SKM-1 (cell line): Measurements from ENCODE around the gene NUBP2.

Experiments used
- DNase-seq: peaks from one replicate; lab custom pipeline; 2025; ENCODE audit not compliant: unreplicated experiment; lab: John Stamatoyannopoulos, UW

The NUBP2 gene

GRCh38 chr16:1771188-1771863 is 11.4 kb upstream of the NUBP2 start, which contains the start of gene NME3:
NME3 (minus strand) TSS chr16:1771543; CDS start chr16:1771534, 9 bp downstream.
- no peak for DNase-seq

DNA sequence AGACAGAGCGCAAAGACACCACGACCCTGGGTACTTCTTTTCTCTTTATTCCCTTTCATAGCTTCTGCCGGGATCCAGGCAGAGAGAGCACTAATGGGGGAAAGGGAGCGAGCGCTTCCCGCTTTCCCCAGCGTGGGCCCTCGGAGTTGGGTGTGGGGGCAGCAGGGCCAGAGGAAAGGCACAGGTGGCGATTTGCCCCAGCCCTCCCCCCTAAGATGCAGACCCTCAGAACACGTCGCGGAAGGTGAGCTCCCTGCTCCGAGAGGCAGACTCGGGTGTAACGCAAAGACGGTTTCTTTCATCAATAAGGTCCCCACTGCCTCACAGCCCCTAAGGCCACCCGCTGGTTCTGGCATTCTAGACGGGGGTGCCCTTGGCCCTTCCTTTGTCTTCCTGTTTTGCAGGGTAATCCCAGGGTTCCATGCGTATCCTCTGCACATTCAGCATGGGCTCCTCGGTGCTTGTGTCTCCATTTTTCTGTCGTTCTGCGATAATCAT is 10.8 kb upstream of the NUBP2 start:
- DNase-seq = no peak

GRCh38 chr16:1772362-1772907 is 10.3 kb upstream of the NUBP2 start, which contains the start of gene EME2:
EME2 (plus strand) TSS chr16:1772810; CDS start chr16:1773228, 418 bp downstream.
- no peak for DNase-seq

DNA sequence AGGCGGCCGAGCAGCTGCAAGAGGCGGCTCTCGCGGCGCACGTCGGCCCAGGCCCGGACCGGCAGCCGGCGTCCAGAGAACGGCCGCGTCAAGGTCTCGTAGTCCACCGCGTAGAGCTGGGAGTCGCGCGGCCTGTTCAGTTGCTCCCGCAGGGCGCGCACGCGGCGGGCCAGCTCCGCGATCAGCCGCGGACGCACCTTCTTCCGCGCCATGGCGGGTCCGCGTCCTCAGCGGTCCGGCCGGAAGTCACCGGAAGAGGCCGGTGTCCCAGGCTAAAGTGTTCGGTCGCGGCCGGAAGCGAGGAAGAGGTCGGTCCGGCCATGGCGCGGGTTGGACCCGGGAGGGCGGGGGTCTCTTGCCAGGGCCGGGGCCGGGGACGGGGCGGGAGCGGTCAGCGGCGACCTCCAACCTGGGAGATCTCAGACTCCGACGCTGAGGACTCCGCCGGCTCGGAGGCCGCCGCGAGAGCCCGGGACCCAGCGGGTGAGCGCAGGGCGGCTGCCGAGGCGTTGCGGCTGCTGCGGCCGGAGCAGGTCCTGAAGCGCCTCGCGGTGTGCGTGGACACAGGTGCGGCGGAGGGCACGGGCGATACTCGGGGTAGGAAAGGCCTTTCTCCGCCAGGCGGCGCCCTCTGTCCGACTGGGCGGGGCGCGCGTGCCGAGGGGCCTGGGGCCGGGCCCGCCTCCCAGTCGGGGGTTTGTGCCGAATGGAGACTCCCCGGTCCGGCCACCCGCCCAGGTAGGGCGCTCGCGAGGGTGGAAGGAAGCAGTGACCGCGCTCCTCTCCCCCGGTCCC is 9.7 kb upstream of the NUBP2 start, which contains the start of gene MRPS34:
Gene MRPS34 (minus strand): TSS at position 227 of the 795 bp plus-strand sequence. CDS start 15 bp downstream, at position 212.
- peak; percentile 69 for DNase-seq

DNA sequence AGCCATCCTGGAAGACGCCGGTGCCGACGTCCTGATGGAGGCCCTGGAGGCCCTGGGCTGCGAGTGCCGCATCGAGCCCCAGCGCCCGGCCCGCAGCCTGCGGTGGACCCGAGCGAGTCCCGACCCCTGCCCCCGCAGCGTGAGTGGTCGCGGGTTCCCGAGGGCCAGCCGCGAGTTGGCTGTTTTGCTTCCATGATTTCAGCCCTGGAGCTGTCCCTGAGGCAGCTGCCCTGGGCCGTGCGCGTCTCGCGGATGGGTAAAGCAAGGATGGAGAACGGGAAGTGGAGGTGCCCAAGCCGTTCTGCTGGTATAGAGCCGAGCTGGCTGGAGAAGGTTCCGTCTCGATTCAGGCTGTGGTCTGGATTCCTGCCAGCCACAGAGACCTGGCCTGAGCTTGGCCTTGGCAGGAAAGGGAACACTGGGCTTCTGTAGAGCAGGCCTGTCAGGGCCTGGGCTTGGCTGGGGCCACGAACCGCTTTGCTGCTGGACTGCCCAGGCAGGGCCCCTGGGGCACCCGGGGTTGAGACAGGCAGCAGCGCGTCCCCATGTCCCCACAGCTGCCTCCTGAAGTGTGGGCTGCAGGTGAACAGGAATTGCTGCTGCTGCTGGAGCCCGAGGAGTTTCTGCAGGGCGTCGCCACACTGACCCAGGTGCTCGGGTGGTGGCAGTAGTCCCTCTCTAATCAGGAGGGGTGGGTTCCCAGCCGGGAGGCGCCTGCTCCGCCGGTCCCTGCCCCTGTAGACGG is 8.9 kb upstream of the NUBP2 start:
- DNase-seq = peak; percentile 59

- no peak for DNase-seq
Measured at GRCh38 chr16:1774448-1774780, 8.3 kb upstream of the NUBP2 start.

DNA sequence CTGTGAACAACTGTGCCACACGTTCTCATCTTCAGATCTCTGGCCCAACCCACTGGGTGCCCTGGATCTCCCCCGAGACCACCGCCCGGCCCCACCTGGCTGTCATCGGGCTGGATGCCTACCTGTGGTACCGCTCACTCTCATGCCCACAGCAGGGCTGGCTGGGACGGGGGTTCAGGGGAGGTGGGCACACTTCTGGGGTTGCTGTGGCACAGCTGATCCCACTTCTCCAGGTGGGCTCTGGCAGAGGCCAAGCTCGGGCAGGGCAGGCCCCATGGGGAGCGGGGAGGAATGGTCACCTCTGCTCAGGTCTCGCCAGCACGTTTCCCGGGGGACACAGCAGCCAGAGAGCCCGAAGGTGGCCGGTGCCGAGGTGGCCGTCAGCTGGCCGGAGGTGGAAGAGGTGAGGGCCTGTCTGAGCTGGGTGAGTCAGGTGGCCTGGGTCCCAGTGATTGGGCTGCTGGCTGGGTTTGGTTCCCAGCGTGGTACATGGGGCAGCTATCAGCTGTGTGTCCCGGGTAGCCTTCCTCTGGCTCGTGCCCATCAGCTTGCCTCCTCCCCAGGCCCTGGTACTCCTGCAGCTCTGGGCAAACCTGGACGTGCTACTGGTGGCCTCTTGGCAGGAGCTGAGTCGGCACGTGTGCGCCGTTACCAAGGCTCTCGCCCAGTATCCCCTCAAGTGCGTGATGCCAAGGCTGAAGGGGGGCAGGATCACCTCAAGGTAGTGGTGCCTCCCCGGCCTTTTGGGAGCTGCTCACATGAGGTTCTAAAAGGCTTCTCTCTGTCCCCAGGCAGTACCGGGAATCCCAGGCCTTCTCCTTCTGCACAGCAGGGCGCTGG is 7.5 kb upstream of the NUBP2 start:
- DNase-seq = no peak

DNA sequence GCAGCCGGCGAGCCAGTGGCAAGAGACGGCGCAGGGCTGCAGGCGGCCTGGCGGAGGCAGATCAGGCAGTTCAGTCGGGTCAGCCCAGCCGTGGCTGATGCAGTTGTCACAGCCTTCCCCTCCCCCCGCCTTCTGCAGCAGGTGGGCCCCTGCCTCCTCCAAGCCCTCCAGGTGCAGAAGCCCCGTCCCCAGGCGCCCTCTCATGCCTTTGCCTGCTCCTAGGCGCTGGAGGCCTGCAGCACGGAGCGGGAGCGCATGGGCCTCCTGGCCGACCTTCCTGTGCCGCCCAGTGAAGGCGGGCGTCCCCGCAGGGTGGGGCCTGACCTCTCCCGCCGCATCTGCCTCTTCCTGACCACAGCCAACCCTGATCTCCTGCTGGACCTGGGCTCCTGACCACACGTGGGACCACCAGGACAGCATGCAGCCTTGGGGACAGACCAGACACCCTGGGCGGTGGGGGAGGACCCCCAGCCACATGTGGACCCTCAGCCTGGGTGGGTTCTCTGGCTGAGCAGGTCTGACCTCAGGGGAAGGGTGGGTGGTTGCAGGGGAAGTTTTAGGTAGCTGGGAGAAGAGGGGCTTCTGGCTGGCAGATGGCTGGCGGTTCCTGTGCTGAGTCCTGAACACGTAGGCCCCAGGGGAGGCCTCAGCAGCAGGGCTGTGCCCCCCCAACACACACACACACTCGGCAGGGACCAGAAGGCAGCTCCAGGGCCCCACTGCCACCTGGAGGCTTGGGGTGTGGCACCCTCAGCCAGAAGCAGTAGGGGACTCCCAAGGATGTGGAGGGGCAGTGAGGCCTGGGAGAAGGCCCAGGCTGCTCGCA is 6.7 kb upstream of the NUBP2 start:
- DNase-seq = no peak

- no peak for DNase-seq
Measured at GRCh38 chr16:1776672-1776955, 6.1 kb upstream of the NUBP2 start.

DNA sequence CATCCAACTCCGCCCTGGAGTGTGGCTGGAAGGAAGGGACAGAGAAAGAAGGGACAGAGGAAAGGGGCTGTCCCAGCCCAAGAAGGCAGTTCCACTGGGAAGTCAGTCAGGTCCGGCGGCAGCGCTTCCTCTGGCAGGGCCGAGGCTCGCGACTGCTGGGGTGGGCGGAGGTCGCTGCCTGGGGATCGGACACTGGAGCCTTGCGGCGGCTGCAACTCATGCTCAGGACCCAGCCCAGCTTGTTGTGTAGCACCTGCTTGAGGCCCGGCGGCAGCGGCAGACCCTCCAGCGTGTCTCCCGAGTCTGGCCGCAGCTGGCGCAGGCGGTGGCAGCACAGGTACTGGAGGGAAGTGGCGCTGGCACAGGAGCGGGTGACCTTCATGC is 5.8 kb upstream of the NUBP2 start:
- no peak for DNase-seq

- DNase-seq = no peak
Measured at GRCh38 chr16:1777375-1778199, 5.2 kb upstream of the NUBP2 start.

DNA sequence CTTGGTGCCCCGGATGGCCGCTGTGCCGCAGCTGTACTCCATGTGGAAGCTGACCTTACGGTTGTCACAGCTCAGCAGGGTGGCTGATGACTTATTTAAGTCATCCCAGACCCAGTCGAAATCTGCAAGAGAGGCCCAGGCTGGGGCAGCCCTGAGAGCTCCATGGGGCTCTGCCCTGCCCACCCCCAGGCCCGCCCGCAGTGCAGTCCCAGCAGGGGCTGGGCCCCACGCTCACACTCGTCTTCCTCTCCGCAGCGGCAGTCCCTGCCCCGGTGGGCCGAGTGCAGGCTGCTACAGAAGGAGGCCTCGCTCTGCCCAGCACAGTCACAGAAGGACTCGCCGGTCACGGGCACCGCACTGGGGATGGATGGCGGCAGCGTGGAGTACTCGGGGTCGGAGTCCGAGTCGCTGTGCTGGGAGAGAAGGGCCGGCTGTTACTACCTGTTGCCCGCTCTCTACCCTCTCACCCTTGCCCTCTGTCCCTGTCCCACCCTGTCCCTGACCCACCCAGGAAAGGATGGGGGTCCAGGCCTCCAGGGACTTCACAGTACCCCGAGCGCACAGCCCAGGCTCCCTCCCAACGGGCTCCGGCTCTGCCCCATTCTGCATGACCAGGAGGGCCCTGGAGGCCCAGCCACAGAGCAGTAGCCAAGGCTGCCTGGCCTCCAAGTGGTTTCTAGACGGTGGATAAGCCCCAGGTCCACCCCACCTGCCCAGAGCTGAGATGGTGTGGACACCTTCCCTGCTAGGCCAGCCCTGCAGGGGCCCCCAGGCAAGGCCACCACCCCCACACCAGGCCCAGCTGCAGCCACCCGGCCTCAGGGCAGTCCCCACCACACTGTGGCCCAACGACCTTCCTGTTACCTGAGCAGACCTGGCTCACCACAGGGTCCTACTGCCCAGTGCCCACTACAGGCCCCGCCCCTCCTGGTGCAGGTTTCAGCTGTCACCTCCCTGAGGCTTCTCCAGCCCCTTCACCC is 4.3 kb upstream of the NUBP2 start:
- DNase-seq = no peak

DNA sequence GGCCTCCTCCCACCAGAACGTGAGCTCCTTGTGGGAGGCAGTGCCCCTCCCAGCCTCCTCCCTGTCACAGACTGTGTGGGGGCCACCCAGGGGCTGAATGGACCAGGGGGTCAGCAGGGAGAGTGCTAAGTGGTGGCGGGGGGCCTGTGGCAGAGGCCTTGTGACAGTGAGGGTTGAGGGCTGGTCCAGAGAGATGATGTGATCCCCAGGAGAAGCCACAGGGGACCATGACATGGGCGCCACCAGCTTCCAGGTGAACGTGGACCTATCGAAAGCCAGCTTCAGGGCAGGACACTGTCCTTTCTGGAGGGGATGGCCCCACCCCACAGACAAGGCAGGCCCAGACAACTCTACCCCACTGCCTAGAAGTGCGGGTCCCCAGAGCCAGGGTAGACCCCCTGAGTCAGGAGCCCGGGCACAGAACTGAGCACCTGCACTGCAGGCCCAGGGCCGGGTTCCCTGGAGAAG is 3.5 kb upstream of the NUBP2 start:
- DNase-seq = no peak

- DNase-seq = no peak
Measured at GRCh38 chr16:1779741-1780676, 2.8 kb upstream of the NUBP2 start.

DNA sequence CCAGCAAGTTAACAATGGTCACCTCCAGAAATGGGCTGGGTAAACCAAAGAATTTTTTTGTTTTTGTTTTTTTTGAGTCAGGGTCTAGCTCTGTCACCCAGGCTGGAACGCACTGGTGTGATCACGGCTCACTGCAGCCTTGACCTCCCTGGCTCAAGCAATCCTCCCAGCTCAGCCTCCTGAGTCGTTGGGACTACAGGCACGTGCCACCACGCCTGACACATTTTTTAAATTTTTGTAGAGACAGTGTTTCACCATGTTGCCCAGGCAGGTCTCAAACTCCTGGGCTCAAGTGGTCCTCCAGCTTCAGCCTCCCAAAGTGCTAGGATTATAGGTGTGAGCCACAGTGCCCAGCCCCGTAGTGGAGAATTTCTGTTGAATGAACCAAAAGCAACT is 2.1 kb upstream of the NUBP2 start:
- DNase-seq = no peak

- DNase-seq = no peak
Measured at GRCh38 chr16:1781254-1781653, 1.5 kb upstream of the NUBP2 start.
